K562 treated with DMSO at 1 percent for 24 hours (cell line): Measurements from ENCODE around the gene DNASE1L2. TPM values are rescaled to one million over a fixed set of nuclear protein-coding genes. Genes with fewer than 3 reads are reported as not detected.

Experiments
- total RNA-seq: library from RNA; unstranded; fragments of 300-600 nt; gene quantifications from 2 replicates; pipeline ENCODE4 v1.2.3, GENCODE V29; 2022; ENCODE audit warnings: low read depth; ENCODE audit not compliant: insufficient read depth

The DNASE1L2 gene, protein sequence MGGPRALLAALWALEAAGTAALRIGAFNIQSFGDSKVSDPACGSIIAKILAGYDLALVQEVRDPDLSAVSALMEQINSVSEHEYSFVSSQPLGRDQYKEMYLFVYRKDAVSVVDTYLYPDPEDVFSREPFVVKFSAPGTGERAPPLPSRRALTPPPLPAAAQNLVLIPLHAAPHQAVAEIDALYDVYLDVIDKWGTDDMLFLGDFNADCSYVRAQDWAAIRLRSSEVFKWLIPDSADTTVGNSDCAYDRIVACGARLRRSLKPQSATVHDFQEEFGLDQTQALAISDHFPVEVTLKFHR
- 5.9 and 7.8 TPM in 2 replicates for total RNA-seq

DNA sequence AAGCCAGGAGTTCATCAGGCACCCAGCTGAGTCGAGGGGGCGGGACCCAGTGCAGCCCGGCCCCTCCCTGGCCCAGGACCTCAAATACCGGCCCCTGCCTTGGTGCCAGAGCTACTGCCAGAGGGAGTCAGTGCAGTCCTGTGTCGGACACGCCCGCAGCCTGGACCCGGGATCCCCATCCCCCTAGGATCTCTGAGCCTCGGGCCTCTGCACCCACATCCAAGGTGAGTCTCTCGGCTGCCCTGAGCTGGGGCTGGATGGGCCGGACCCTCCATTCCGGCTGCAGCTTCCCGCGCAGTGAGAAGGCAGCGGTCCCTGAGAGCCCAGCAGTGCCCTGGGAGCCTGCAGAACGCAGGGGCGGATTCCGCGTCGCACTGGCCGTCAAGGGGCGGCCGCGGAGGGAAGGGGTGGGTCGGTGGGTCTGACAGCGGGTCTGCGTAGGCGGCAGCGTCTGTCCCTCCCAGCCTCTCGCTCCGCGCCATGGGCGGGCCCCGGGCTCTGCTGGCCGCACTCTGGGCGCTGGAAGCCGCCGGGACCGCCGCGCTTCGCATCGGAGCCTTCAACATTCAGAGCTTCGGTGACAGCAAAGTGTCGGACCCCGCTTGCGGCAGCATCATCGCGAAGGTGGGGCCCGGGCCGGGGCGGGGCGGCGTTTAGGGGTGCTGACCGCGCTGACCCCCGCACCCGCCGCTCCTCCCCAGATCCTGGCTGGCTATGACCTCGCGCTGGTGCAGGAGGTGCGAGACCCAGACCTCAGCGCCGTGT lies at the start of gene DNASE1L2:
Gene DNASE1L2, plus strand, starts transcription at position 108 of the 765 bp plus-strand sequence. Its CDS starts 373 bp downstream, at position 481.

DNA sequence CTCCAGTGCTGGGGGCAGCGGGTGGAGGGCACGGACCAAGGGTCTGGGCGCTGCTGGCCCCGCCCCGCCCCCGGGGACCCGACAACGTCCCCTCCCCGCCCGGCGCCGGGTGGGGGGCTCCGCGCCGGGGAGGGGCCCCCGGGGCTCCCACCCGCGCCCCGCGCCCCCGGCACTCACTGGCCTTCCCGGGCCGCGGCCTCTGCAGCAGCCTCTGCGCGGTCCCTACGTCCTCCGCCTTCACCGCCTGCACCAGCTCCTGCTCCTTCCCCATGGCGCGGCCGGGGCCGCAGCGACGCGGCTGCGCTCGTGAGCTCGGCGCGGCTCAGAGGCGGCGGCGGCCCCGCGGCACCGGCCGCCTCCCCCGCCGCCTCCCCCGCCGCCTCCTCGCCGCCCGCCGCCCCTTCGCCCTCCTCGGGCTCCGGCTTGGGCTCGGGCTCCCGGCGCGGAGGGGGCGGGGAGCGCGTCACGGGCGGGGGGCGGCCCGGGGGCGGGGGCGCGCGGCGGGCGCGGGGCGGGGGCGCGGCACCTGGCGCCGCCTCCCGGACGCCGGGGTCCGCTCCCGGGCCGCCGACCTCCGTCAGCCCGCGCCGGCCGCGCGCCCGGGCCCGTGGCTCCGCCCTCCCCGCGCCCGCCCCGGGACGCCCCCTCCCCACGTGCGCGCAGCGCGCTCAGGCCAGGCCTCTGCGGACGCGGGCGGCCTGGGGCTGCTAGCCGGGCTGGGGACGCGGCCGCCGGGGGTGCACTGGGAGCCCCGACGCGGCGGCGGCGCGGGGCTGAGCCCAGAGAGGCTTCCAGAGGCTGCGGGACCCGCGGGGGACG lies 39.9 kb upstream of the DNASE1L2 start, which contains the start of gene CASKIN1:
Gene CASKIN1, minus strand, starts transcription at position 444 of the 819 bp plus-strand sequence. Its CDS starts 173 bp downstream, at position 271.

DNA sequence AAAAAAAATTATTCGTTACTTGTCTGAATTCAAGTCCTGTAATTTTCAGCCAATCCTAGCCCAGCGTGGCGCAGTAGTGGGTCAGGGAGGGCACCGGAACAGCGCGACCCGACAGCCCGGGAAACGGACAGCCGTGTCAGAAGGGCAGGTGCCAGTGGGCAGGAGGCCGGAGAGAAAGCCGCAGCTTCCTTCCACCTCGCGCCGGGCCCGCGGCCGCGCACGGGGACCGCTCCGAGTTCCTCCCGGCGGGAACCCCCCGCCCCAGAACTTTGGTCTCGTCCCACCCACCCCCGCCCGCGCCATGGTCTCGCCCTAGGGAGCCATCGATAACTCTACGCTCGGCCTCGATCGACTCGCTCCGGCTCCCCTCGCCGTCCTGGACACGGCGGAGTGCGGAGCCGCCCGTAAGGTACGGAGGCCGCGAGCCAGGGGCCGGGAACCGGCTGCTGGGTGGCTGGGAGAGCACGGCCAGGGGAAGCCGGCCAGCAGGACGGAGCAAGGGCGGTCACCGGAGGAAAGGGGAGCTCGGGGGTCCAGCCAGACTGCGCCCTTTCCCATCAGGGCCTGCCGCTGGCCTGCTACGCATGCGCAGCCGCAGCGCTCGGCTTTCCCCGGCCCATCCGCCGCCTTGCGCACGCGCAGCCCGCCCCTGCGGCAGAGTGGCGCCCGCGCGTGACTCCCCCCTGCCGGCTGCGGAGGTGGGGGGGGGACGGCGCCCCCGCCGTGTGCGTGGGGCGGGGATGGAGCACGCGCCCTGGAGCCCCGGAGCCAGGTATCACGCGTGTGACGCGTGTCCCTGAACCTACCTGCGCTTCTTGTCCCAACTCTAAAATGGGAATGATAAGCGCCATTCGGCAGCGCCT lies 30.9 kb upstream of the DNASE1L2 start, which contains the start of gene MLST8:
Gene MLST8, plus strand, starts transcription at position 351 of the 863 bp plus-strand sequence. CDS start 632 bp downstream, outside the sequence.

DNA sequence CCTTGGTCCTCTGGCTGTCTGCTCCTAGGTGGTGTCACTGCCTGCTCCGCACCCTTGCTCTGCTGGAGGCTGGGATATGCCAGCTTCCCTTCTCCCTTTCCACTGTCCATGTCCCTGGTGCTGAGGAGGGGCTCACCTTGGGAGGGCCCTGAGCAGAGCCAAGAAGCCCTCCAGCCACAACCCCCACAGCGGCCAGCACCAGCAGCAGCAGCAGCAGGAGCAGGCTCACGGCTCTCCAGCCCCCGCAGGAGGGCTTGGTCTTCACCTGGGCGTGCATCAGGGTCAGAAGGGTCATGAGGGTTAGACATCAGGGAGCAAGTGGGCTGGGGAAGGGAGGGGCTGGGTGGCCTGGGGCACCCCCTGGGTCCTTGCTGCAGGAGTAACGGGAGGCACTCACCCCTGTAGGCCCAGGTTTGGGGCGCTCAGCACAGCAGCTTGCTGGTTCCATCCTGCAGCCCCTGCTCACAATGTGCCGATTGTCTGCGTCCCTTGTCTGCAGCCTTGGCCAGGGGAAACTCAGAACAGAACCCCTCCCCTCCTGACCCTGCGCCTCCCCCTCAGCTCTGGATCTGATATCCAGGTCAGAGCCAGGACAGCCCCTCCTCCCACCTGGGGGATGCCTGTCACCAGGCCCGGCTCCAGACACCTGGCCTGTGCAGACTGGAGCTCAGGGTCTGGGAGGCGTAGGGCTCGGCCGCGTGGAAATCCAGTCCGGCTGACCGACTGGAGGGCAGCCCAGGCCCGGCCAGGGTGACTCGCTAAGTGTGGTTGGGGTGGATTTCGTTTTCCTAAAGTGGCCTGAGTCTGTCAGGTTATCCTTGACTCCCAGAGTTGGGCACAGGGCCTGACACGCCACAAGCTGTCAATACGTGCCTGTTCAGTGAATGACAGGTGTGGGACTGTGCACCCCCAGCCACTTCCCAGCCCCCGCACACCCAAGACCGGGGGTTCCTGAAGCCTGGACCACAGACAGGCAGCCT lies 25.6 kb upstream of the DNASE1L2 start, which contains the start of gene BRICD5:
Gene BRICD5, minus strand, starts transcription at position 478 of the 980 bp plus-strand sequence. Its CDS starts 30 bp downstream, at position 448.

DNA sequence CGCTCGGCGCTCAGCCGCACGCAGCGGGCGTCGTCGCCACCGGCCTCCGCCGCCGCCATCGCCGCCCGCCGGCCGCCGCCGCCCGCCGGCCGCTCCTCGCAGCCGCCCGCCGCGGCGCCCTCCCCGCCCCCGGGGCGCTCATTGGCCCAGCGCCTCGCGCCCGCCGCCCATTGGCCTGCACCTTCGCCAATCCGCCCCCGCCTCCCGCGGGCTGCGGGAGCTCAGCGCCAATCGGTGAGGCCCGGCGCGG lies 21.6 kb upstream of the DNASE1L2 start, which contains the start of gene PGP:
Gene PGP, minus strand, starts transcription at position 122 of the 250 bp plus-strand sequence. Its CDS starts 63 bp downstream, at position 59.

DNA sequence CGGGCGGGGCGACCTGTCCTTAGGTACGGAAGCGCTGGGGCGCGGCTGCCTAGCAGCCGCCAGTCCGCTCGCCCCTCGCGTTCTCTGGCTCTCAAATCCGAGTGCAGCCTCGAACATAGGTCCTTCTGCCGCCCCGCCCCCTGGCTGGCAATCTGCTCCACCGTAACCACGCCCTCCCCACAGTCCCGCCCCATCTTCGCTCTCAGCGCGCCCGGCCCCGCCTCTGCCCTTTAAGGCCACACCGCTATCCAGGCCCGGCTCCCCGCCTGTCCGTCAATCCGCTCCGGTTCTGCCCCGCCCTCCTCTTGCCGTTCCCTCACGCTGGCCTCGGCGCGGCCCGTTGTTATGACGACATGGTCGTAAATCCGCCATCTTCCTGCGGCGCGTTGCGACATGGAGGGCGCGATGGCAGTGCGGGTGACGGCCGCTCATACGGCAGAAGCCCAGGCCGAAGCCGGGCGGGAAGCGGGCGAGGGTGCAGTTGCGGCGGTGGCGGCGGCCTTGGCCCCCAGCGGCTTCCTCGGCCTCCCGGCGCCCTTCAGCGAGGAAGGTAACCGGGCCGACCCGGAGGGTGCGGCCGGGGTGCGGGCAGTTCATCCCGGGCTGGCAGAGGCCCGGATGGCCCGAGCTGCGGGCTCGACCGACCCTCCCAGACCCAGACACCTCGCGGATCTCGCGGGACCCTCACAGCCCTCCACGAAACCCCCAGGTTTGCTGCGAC lies 12.9 kb upstream of the DNASE1L2 start, which contains the start of gene E4F1:
Gene E4F1, plus strand, starts transcription at position 371 of the 721 bp plus-strand sequence. Its CDS starts 23 bp downstream, at position 394.

DNA sequence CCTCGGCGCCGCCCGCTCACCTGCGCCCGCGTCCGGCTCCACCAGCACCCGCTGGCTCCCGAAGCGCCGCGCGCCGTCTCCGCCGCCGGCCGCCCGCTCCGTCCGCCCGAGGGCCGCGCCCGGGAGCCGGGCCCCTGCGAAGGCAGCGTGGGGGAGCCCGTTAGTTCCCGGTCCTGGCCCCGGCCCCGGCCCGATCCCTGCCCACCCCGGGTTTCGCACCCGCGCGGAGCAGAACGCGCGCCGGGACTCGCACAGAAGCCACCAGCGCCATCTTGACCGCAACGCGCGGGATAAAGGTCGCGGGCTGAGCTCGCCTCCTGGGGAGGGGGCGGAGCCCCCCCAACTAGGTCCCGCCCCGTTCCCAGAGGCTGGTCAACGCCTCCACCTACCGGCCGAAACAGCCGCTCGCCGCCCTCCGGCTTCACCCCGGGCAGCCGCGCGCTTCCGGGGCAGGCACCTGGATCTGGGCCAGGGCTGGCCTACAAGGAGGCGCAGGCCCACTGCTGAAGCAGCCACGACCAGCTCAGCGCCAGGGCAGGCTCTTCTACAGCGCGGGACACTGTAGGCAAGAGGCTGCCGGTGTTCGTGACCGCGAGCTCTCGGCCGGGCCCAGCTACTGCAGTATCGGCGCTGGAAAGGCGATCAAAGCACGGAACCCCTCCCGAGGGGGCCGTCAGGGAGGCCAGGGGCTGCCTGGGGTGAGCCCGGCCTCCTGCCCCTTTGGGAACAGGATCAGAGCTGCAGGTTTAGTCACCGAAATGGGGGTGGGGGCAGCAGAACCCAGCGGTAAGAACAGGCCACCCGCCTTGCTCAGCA lies 15.3 kb downstream of the DNASE1L2 start, which contains the start of gene ECI1:
Gene ECI1, minus strand, starts transcription at position 292 of the 816 bp plus-strand sequence. Its CDS starts 21 bp downstream, at position 271.

DNA sequence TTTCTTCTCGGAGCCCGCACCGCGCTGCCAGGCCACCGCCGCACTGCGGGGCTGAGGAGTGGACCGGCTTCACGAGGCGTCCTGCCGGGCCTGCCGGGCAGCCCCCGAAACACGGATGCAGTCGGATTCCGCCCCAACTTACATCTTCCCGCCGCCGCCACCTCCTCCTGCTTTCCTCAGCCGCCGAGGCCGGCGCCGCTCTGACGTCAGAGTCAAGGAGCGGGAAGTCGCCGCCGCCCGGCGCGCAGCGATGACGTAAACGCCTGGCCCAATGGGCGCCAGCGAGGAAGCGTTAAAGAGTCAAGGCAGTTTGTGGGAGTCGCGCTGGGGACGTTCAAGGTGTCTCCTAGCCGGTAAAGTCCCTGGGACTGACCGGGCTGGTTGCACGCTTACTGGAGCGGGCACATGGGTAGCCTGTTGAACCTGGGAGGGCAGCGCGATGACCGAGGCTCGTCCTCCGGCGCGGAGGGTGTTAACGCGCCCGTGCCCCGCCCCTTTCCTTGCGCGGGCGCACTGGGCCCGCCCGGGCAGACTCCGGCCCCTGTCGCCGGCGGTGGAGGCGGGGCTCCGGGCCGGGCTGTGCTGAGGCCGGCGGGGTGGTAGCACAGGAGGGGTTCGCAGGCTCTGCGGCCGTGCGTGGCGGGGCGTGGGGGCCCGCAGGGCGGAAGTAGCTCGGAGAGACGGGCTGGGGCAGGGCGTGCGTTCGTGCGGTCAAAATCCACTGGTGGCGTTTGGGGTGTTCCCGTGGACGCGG lies 31.8 kb downstream of the DNASE1L2 start, which contains the start of gene RNPS1:
Gene RNPS1, minus strand, starts transcription at position 214 of the 754 bp plus-strand sequence. CDS start 3,483 bp downstream, outside the sequence.

Other genes with a start within 250 kb of the DNASE1L2 start
- gene SYNGR3, start 246.5 kb upstream of the DNASE1L2 start, total RNA-seq: 42.4 and 48.1 TPM in 2 replicates
- 111 and 123 TPM in 2 replicates for gene ZNF598, start 226.6 kb upstream of the DNASE1L2 start, total RNA-seq
- 3.2 and 4.2 TPM in 2 replicates for gene NPW, start 216.7 kb upstream of the DNASE1L2 start, total RNA-seq
- gene NHERF2, start 209.5 kb upstream of the DNASE1L2 start, total RNA-seq: 28.4 and 30.8 TPM in 2 replicates
- 31.0 and 36.5 TPM in 2 replicates for gene NTHL1, start 188.6 kb upstream of the DNASE1L2 start, total RNA-seq
- 69.9 and 72.9 TPM in 2 replicates for gene TSC2, start 188.5 kb upstream of the DNASE1L2 start, total RNA-seq
- gene PKD1, start 100.5 kb upstream of the DNASE1L2 start, total RNA-seq: 95.2 and 111 TPM in 2 replicates
- gene RAB26, start 87.8 kb upstream of the DNASE1L2 start, total RNA-seq: 4.4 and 5.8 TPM in 2 replicates
- gene TRAF7, start 80.7 kb upstream of the DNASE1L2 start, total RNA-seq: 114 and 120 TPM in 2 replicates
- 2.6 and 3.7 TPM in 2 replicates for gene CASKIN1, start 39.8 kb upstream of the DNASE1L2 start, total RNA-seq
- gene MLST8, start 31.0 kb upstream of the DNASE1L2 start, total RNA-seq: 58.9 and 88.9 TPM in 2 replicates
- gene BRICD5, start 25.6 kb upstream of the DNASE1L2 start, total RNA-seq: 12.8 and 15.0 TPM in 2 replicates
- 90.8 and 100 TPM in 2 replicates for gene PGP, start 21.6 kb upstream of the DNASE1L2 start, total RNA-seq
- 49.6 and 60.2 TPM in 2 replicates for gene E4F1, start 12.9 kb upstream of the DNASE1L2 start, total RNA-seq
- 445 and 473 TPM in 2 replicates for gene ECI1, start 15.1 kb downstream of the DNASE1L2 start, total RNA-seq
- 229 and 242 TPM in 2 replicates for gene RNPS1, start 31.7 kb downstream of the DNASE1L2 start, total RNA-seq
- gene ABCA3, start 104.3 kb downstream of the DNASE1L2 start, total RNA-seq: 30.6 and 32.9 TPM in 2 replicates
- 49.2 and 49.5 TPM in 2 replicates for gene CCNF, start 193.0 kb downstream of the DNASE1L2 start, total RNA-seq
- gene TEDC2, start 223.7 kb downstream of the DNASE1L2 start, total RNA-seq: 31.1 and 36.0 TPM in 2 replicates
- 0.13 and 0.32 TPM in 2 replicates for gene NTN3, start 234.9 kb downstream of the DNASE1L2 start, total RNA-seq
- 14.7 and 16.0 TPM in 2 replicates for gene TBC1D24, start 238.7 kb downstream of the DNASE1L2 start, total RNA-seq